SK-N-SH treated with all-trans-retinoic acid at 6 μM for 48 hours (cell line): Measurements from ENCODE around the gene MUC2.

Source experiments
- ATAC-seq: fragments of 200-7000 bp; cut with Tn5 transposase; 3 replicates; pipeline ENCODE4 v1.9.1; 2020; ENCODE audit warnings: mild to moderate bottlenecking, moderate library complexity
- ARNTL ChIP-seq: fragments of 450-650 bp; formaldehyde crosslinking; IDR thresholded peaks from 2 replicates; pipeline ENCODE4 v1.5.0; 2020; ENCODE audit warnings: low read depth, mild to moderate bottlenecking, moderate library complexity, borderline replicate concordance
- BACH2 ChIP-seq: fragments of 250-450 bp; sonication (Bioruptor Pico); IDR thresholded peaks from 2 replicates; pipeline ENCODE4 v1.9.0; 2021; ENCODE audit warnings: mild to moderate bottlenecking, borderline replicate concordance
- CREB5 ChIP-seq: fragments of 250-450 bp; sonication (Bioruptor Pico); IDR thresholded peaks from 2 replicates; pipeline ENCODE4 v1.5.1; 2020; ENCODE audit warnings: low read depth, mild to moderate bottlenecking, moderate library complexity
- CSDC2 ChIP-seq: fragments of 250-450 bp; sonication (Bioruptor Pico); IDR thresholded peaks from 2 replicates; pipeline ENCODE4 v1.5.0; 2020; ENCODE audit warnings: mild to moderate bottlenecking, moderate library complexity
- ESRRG ChIP-seq: fragments of 250-450 bp; sonication (Bioruptor Pico); IDR thresholded peaks from 2 replicates; pipeline ENCODE4 v1.6.1; 2021; ENCODE audit warnings: mild to moderate bottlenecking
- GLIS3 ChIP-seq: fragments of 250-450 bp; sonication (Bioruptor Pico); IDR thresholded peaks from 2 replicates; pipeline ENCODE4 v1.5.0; 2020; ENCODE audit warnings: mild to moderate bottlenecking, moderate library complexity
- ISL1 ChIP-seq: fragments of 250-450 bp; sonication (Bioruptor Pico); IDR thresholded peaks from 2 replicates; pipeline ENCODE4 v2.1.2; 2022; ENCODE audit warnings: mild to moderate bottlenecking, moderate library complexity
- OSR1 ChIP-seq: fragments of 250-450 bp; sonication (Bioruptor Pico); IDR thresholded peaks from 2 replicates; pipeline ENCODE4 v1.8.0; 2022; ENCODE audit warnings: moderate library complexity, mild to moderate bottlenecking, inconsistent platforms
- PATZ1 ChIP-seq: fragments of 250-450 bp; sonication (Bioruptor Pico); IDR thresholded peaks from 2 replicates; pipeline ENCODE4 v1.8.0; 2020; ENCODE audit warnings: mild to moderate bottlenecking, moderate library complexity, borderline replicate concordance
- PPARA ChIP-seq: fragments of 250-450 bp; sonication (Bioruptor Pico); IDR thresholded peaks from 2 replicates; pipeline ENCODE4 v1.5.0; 2020; ENCODE audit warnings: mild to moderate bottlenecking, borderline replicate concordance
- RARB ChIP-seq: fragments of 250-450 bp; sonication (Bioruptor Pico); IDR thresholded peaks from 2 replicates; pipeline ENCODE4 v1.8.0; 2021; ENCODE audit warnings: mild to moderate bottlenecking, moderate library complexity
- SNAI2 ChIP-seq: fragments of 250-450 bp; sonication (Bioruptor Pico); IDR thresholded peaks from 2 replicates; pipeline ENCODE4 v1.5.0; 2020; ENCODE audit warnings: mild to moderate bottlenecking, moderate library complexity
- TCF4 ChIP-seq: fragments of 250-450 bp; sonication (Bioruptor Pico); IDR thresholded peaks from 2 replicates; pipeline ENCODE4 v1.8.0; 2021; ENCODE audit warnings: mild to moderate bottlenecking, moderate library complexity, borderline replicate concordance
- TSHZ2 ChIP-seq: fragments of 250-450 bp; sonication (Bioruptor Pico); IDR thresholded peaks from 2 replicates; pipeline ENCODE4 v1.5.0; 2020; ENCODE audit warnings: mild to moderate bottlenecking, moderate library complexity
- ZC3H10 ChIP-seq: fragments of 250-450 bp; sonication (Bioruptor Pico); IDR thresholded peaks from 2 replicates; pipeline ENCODE4 v1.5.1; 2021; ENCODE audit warnings: mild to moderate bottlenecking, moderate library complexity
- ZFP3 ChIP-seq: fragments of 250-450 bp; sonication (Bioruptor Pico); IDR thresholded peaks from 2 replicates; pipeline ENCODE4 v1.5.0; 2020; ENCODE audit warnings: mild to moderate bottlenecking, moderate library complexity
- ZFP30 ChIP-seq: fragments of 450-650 bp; formaldehyde crosslinking; IDR thresholded peaks from 2 replicates; pipeline ENCODE4 v1.5.0; 2022; ENCODE audit warnings: mild to moderate bottlenecking, moderate library complexity
- ZNF565 ChIP-seq: fragments of 450-650 bp; formaldehyde crosslinking; conservative IDR thresholded peaks from 2 replicates; pipeline ENCODE4 v1.5.0; 2020; ENCODE audit warnings: low read depth, mild to moderate bottlenecking, moderate library complexity
- ZNF8 ChIP-seq: fragments of 450-650 bp; formaldehyde crosslinking; IDR thresholded peaks from 2 replicates; pipeline ENCODE4 v1.5.0; 2020; ENCODE audit warnings: mild to moderate bottlenecking, moderate library complexity
- TF ChIP-seq, protein P1 (sequence below): fragments of 250-450 bp; sonication (Bioruptor Pico); IDR thresholded peaks from 2 replicates; pipeline ENCODE4 v1.8.0; 2021; ENCODE audit warnings: low read depth, mild to moderate bottlenecking, moderate library complexity, borderline replicate concordance
- TF ChIP-seq, protein P2 (sequence below): fragments of 250-450 bp; sonication (Bioruptor Pico); IDR thresholded peaks from 2 replicates; pipeline ENCODE4 v1.5.1; 2021; ENCODE audit warnings: mild to moderate bottlenecking, moderate library complexity

The MUC2 gene

DNA sequence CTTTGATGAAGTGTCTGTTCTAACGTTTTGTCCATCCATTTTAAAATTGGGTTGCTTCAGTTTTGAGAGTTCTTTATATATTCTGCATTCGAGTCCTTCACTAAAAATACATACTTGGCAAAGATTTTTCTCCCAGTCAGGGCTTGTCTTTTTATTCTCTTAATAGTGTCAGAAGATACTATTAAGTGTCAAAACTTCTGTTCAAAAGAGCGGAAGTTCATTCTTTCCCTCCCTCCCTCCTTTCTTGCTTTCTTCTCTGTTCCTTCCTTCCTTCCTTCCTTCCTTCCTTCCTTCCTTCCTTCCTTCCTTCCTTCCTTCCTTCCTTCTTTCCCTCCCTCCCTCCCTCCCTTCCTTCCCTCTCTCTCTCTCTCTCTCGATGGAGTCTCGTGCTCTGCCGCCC, 30.5 kb upstream of the MUC2 start:
- TF ChIP-seq GLIS3 (no peak), CREB5 (CRISPR knock-in tag) (no peak), RARB (CRISPR knock-in tag) (no peak), CSDC2 (CRISPR knock-in tag) (no peak), ZNF8 (CRISPR knock-in tag) (no peak), OSR1 (CRISPR knock-in tag) (no peak), SNAI2 (CRISPR knock-in tag) (no peak), ISL1 (CRISPR knock-in tag) (no peak), TCF4 (no peak), ZFP30 (CRISPR knock-in tag) (no peak), PATZ1 (no peak), ZNF565 (no peak), TSHZ2 (CRISPR knock-in tag) (no peak)
- TF ChIP-seq, protein P1, sequence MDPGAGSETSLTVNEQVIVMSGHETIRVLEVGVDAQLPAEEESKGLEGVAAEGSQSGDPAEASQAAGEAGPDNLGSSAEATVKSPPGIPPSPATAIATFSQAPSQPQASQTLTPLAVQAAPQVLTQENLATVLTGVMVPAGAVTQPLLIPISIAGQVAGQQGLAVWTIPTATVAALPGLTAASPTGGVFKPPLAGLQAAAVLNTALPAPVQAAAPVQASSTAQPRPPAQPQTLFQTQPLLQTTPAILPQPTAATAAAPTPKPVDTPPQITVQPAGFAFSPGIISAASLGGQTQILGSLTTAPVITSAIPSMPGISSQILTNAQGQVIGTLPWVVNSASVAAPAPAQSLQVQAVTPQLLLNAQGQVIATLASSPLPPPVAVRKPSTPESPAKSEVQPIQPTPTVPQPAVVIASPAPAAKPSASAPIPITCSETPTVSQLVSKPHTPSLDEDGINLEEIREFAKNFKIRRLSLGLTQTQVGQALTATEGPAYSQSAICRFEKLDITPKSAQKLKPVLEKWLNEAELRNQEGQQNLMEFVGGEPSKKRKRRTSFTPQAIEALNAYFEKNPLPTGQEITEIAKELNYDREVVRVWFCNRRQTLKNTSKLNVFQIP (CRISPR knock-in tag): no peak
- ATAC-seq: no peak

GRCh38 chr11:1047595-1048156, 27.0 kb upstream of the MUC2 start:
- no peak for ATAC-seq
- TF ChIP-seq ZNF565: no peak
- TF ChIP-seq ZFP30 (CRISPR knock-in tag): no peak
- TF ChIP-seq, protein P2, sequence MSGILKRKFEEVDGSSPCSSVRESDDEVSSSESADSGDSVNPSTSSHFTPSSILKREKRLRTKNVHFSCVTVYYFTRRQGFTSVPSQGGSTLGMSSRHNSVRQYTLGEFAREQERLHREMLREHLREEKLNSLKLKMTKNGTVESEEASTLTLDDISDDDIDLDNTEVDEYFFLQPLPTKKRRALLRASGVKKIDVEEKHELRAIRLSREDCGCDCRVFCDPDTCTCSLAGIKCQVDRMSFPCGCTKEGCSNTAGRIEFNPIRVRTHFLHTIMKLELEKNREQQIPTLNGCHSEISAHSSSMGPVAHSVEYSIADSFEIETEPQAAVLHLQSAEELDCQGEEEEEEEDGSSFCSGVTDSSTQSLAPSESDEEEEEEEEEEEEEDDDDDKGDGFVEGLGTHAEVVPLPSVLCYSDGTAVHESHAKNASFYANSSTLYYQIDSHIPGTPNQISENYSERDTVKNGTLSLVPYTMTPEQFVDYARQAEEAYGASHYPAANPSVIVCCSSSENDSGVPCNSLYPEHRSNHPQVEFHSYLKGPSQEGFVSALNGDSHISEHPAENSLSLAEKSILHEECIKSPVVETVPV (CRISPR knock-in tag): no peak
- no peak for TF ChIP-seq BACH2 (CRISPR knock-in tag)
- no peak for TF ChIP-seq PPARA (CRISPR knock-in tag)
- no peak for TF ChIP-seq ZNF8 (CRISPR knock-in tag)
- no peak for TF ChIP-seq PATZ1
- TF ChIP-seq ZFP3 (CRISPR knock-in tag): no peak
- TF ChIP-seq CSDC2 (CRISPR knock-in tag): no peak
- TF ChIP-seq ESRRG (CRISPR knock-in tag): no peak
- TF ChIP-seq CREB5 (CRISPR knock-in tag): no peak
- no peak for TF ChIP-seq TCF4
- no peak for TF ChIP-seq ARNTL (CRISPR knock-in tag)
- TF ChIP-seq ISL1 (CRISPR knock-in tag): no peak
- TF ChIP-seq ZC3H10 (CRISPR knock-in tag): no peak
- TF ChIP-seq OSR1 (CRISPR knock-in tag): no peak
- no peak for TF ChIP-seq RARB (CRISPR knock-in tag)
